ENCODE data around the gene NFYA.

Gene NFYA

GRCh38 chr6:41072836-41073202, at the start of gene NFYA:
TSS of gene NFYA (plus strand) at chr6:41072974. CDS start at chr6:41079090, 6,116 bp downstream.
- peak within 1 kb of the TSS; percentile 98 to 100 for H3K9ac ChIP-seq (ENCODE audit: low read depth in 1 of 2, low read length in 2 of 2)
- H3K9me3 ChIP-seq (ENCODE audit: control insufficient read depth in 2 of 2, low read length in 2 of 2), result no peaks in the 10 kb centered on the region
- peak within 1 kb of the TSS; percentile 95 to 96 for H3K4me3 ChIP-seq (ENCODE audit: low read length in 2 of 2)
- peaks cover 4 to 15% of the 10 kb centered on the region in 2 donors for H3K36me3 ChIP-seq (ENCODE audit: control insufficient read depth in 2 of 2, insufficient read depth in 2 of 2, low read length in 2 of 2)
- peak within 1 kb of the TSS; percentile 99 to 100 for H3K27ac ChIP-seq (ENCODE audit: low read depth in 2 of 2, low read length in 2 of 2)
- peaks cover 20 to 27% of the 10 kb centered on the region in 2 donors for H3K4me1 ChIP-seq (ENCODE audit: control insufficient read depth in 2 of 2, insufficient read depth in 2 of 2, low read length in 2 of 2)
- H3K27me3 ChIP-seq (ENCODE audit: control insufficient read depth in 2 of 2, insufficient read depth in 2 of 2, low read length in 2 of 2), result no peaks in the 10 kb centered on the region

- Histone ChIP-seq H3K27me3 (ENCODE audit: control insufficient read depth in 2 of 2, insufficient read depth in 2 of 2, low read length in 2 of 2) (no peaks in the 10 kb centered on the region), H3K27ac (ENCODE audit: low read depth in 2 of 2, low read length in 2 of 2) (no peak overlapping the region)
Measured at GRCh38 chr6:41023114-41023513, 49.7 kb upstream of the NFYA start.

GRCh38 chr6:41025966-41026530, 46.7 kb upstream of the NFYA start:
- H3K4me3 ChIP-seq (ENCODE audit: low read length in 2 of 2), result no peak overlapping the region
- no peaks in the 10 kb centered on the region for H3K36me3 ChIP-seq (ENCODE audit: control insufficient read depth in 2 of 2, insufficient read depth in 2 of 2, low read length in 2 of 2)
- H3K4me1 ChIP-seq (ENCODE audit: control insufficient read depth in 2 of 2, insufficient read depth in 2 of 2, low read length in 2 of 2), result peaks cover 4 to 10% of the 10 kb centered on the region in 2 donors
- H3K9ac ChIP-seq (ENCODE audit: low read depth in 1 of 2, low read length in 2 of 2), result no peak overlapping the region
- H3K9me3 ChIP-seq (ENCODE audit: control insufficient read depth in 2 of 2, low read length in 2 of 2), result no peaks in the 10 kb centered on the region
- no peak overlapping the region for H3K27ac ChIP-seq (ENCODE audit: low read depth in 2 of 2, low read length in 2 of 2)
- H3K27me3 ChIP-seq (ENCODE audit: control insufficient read depth in 2 of 2, insufficient read depth in 2 of 2, low read length in 2 of 2), result no peaks in the 10 kb centered on the region

More at GRCh38 chr6:41023114-41023513, 49.7 kb upstream of the NFYA start:
- H3K9me3 ChIP-seq (ENCODE audit: control insufficient read depth in 2 of 2, low read length in 2 of 2), result no peaks in the 10 kb centered on the region
- no peaks in the 10 kb centered on the region for H3K36me3 ChIP-seq (ENCODE audit: control insufficient read depth in 2 of 2, insufficient read depth in 2 of 2, low read length in 2 of 2)
- no peak overlapping the region for H3K9ac ChIP-seq (ENCODE audit: low read depth in 1 of 2, low read length in 2 of 2)
- H3K4me1 ChIP-seq (ENCODE audit: control insufficient read depth in 2 of 2, insufficient read depth in 2 of 2, low read length in 2 of 2), result peaks cover 4 to 6% of the 10 kb centered on the region in 2 donors
- H3K4me3 ChIP-seq (ENCODE audit: low read length in 2 of 2), result no peak overlapping the region

- peak overlapping the region; percentile 0 to 73 for H3K9ac ChIP-seq (ENCODE audit: low read depth in 1 of 2, low read length in 2 of 2)
- peaks cover 4 to 10% of the 10 kb centered on the region in 2 donors for H3K4me1 ChIP-seq (ENCODE audit: control insufficient read depth in 2 of 2, insufficient read depth in 2 of 2, low read length in 2 of 2)
- H3K36me3 ChIP-seq (ENCODE audit: control insufficient read depth in 2 of 2, insufficient read depth in 2 of 2, low read length in 2 of 2), result no peaks in the 10 kb centered on the region
- no peaks in the 10 kb centered on the region for H3K27me3 ChIP-seq (ENCODE audit: control insufficient read depth in 2 of 2, insufficient read depth in 2 of 2, low read length in 2 of 2)
- H3K9me3 ChIP-seq (ENCODE audit: control insufficient read depth in 2 of 2, low read length in 2 of 2), result no peaks in the 10 kb centered on the region
- no peak overlapping the region for H3K27ac ChIP-seq (ENCODE audit: low read depth in 2 of 2, low read length in 2 of 2)
- H3K4me3 ChIP-seq (ENCODE audit: low read length in 2 of 2), result peak overlapping the region; percentile 60 to 62
Measured at GRCh38 chr6:41027241-41027640, 45.5 kb upstream of the NFYA start.

GRCh38 chr6:41027799-41028560, 44.8 kb upstream of the NFYA start:
- Histone ChIP-seq H3K27me3 (ENCODE audit: control insufficient read depth in 2 of 2, insufficient read depth in 2 of 2, low read length in 2 of 2) (no peaks in the 10 kb centered on the region), H3K27ac (ENCODE audit: low read depth in 2 of 2, low read length in 2 of 2) (peak overlapping the region; percentile 52 to 53), H3K9me3 (ENCODE audit: control insufficient read depth in 2 of 2, low read length in 2 of 2) (no peaks in the 10 kb centered on the region), H3K9ac (ENCODE audit: low read depth in 1 of 2, low read length in 2 of 2) (peak overlapping the region; percentile 54 to 73), H3K4me3 (ENCODE audit: low read length in 2 of 2) (peak overlapping the region; percentile 62), H3K4me1 (ENCODE audit: control insufficient read depth in 2 of 2, insufficient read depth in 2 of 2, low read length in 2 of 2) (peaks cover 4 to 10% of the 10 kb centered on the region in 2 donors), H3K36me3 (ENCODE audit: control insufficient read depth in 2 of 2, insufficient read depth in 2 of 2, low read length in 2 of 2) (no peaks in the 10 kb centered on the region)

GRCh38 chr6:41028561-41029412, 44.0 kb upstream of the NFYA start:
- H3K9ac ChIP-seq (ENCODE audit: low read depth in 1 of 2, low read length in 2 of 2), result peak overlapping the region; percentile 54 to 73
- H3K9me3 ChIP-seq (ENCODE audit: control insufficient read depth in 2 of 2, low read length in 2 of 2), result no peaks in the 10 kb centered on the region
- peak overlapping the region; percentile 52 to 53 for H3K27ac ChIP-seq (ENCODE audit: low read depth in 2 of 2, low read length in 2 of 2)
- no peaks in the 10 kb centered on the region for H3K27me3 ChIP-seq (ENCODE audit: control insufficient read depth in 2 of 2, insufficient read depth in 2 of 2, low read length in 2 of 2)
- H3K36me3 ChIP-seq (ENCODE audit: control insufficient read depth in 2 of 2, insufficient read depth in 2 of 2, low read length in 2 of 2), result no peaks in the 10 kb centered on the region
- peaks cover 4 to 10% of the 10 kb centered on the region in 2 donors for H3K4me1 ChIP-seq (ENCODE audit: control insufficient read depth in 2 of 2, insufficient read depth in 2 of 2, low read length in 2 of 2)
- peak overlapping the region; percentile 62 for H3K4me3 ChIP-seq (ENCODE audit: low read length in 2 of 2)

GRCh38 chr6:41032830-41033229, 39.9 kb upstream of the NFYA start:
- H3K27me3 ChIP-seq (ENCODE audit: control insufficient read depth in 2 of 2, insufficient read depth in 2 of 2, low read length in 2 of 2), result no peaks in the 10 kb centered on the region
- H3K9ac ChIP-seq (ENCODE audit: low read depth in 1 of 2, low read length in 2 of 2), result no peak overlapping the region
- H3K36me3 ChIP-seq (ENCODE audit: control insufficient read depth in 2 of 2, insufficient read depth in 2 of 2, low read length in 2 of 2), result no peaks in the 10 kb centered on the region
- H3K4me1 ChIP-seq (ENCODE audit: control insufficient read depth in 2 of 2, insufficient read depth in 2 of 2, low read length in 2 of 2), result peaks cover 1 to 6% of the 10 kb centered on the region in 2 donors
- no peak overlapping the region for H3K4me3 ChIP-seq (ENCODE audit: low read length in 2 of 2)
- H3K9me3 ChIP-seq (ENCODE audit: control insufficient read depth in 2 of 2, low read length in 2 of 2), result no peaks in the 10 kb centered on the region
- no peak overlapping the region for H3K27ac ChIP-seq (ENCODE audit: low read depth in 2 of 2, low read length in 2 of 2)

- no peak overlapping the region for H3K9ac ChIP-seq (ENCODE audit: low read depth in 1 of 2, low read length in 2 of 2)
- H3K9me3 ChIP-seq (ENCODE audit: control insufficient read depth in 2 of 2, low read length in 2 of 2), result no peaks in the 10 kb centered on the region
Measured at GRCh38 chr6:41033776-41034175, 39.0 kb upstream of the NFYA start.

GRCh38 chr6:41036186-41036585, 36.6 kb upstream of the NFYA start:
- no peak overlapping the region for H3K9ac ChIP-seq (ENCODE audit: low read depth in 1 of 2, low read length in 2 of 2)
- H3K36me3 ChIP-seq (ENCODE audit: control insufficient read depth in 2 of 2, insufficient read depth in 2 of 2, low read length in 2 of 2), result no peaks in the 10 kb centered on the region
- H3K4me1 ChIP-seq (ENCODE audit: control insufficient read depth in 2 of 2, insufficient read depth in 2 of 2, low read length in 2 of 2), result peaks cover 11 to 21% of the 10 kb centered on the region in 2 donors
- H3K4me3 ChIP-seq (ENCODE audit: low read length in 2 of 2), result no peak overlapping the region
- no peaks in the 10 kb centered on the region for H3K27me3 ChIP-seq (ENCODE audit: control insufficient read depth in 2 of 2, insufficient read depth in 2 of 2, low read length in 2 of 2)
- no peak overlapping the region for H3K27ac ChIP-seq (ENCODE audit: low read depth in 2 of 2, low read length in 2 of 2)
- no peaks in the 10 kb centered on the region for H3K9me3 ChIP-seq (ENCODE audit: control insufficient read depth in 2 of 2, low read length in 2 of 2)

More at GRCh38 chr6:41033776-41034175, 39.0 kb upstream of the NFYA start:
- H3K27me3 ChIP-seq (ENCODE audit: control insufficient read depth in 2 of 2, insufficient read depth in 2 of 2, low read length in 2 of 2), result no peaks in the 10 kb centered on the region
- H3K36me3 ChIP-seq (ENCODE audit: control insufficient read depth in 2 of 2, insufficient read depth in 2 of 2, low read length in 2 of 2), result no peaks in the 10 kb centered on the region
- H3K4me1 ChIP-seq (ENCODE audit: control insufficient read depth in 2 of 2, insufficient read depth in 2 of 2, low read length in 2 of 2), result peaks cover 0 to under 1% of the 10 kb centered on the region in 2 donors
- no peak overlapping the region for H3K4me3 ChIP-seq (ENCODE audit: low read length in 2 of 2)
- H3K27ac ChIP-seq (ENCODE audit: low read depth in 2 of 2, low read length in 2 of 2), result no peak overlapping the region

GRCh38 chr6:41036601-41037000, 36.2 kb upstream of the NFYA start:
- Histone ChIP-seq H3K4me3 (ENCODE audit: low read length in 2 of 2) (no peak overlapping the region), H3K9ac (ENCODE audit: low read depth in 1 of 2, low read length in 2 of 2) (no peak overlapping the region), H3K27me3 (ENCODE audit: control insufficient read depth in 2 of 2, insufficient read depth in 2 of 2, low read length in 2 of 2) (no peaks in the 10 kb centered on the region), H3K4me1 (ENCODE audit: control insufficient read depth in 2 of 2, insufficient read depth in 2 of 2, low read length in 2 of 2) (peaks cover 11 to 21% of the 10 kb centered on the region in 2 donors), H3K9me3 (ENCODE audit: control insufficient read depth in 2 of 2, low read length in 2 of 2) (no peaks in the 10 kb centered on the region), H3K36me3 (ENCODE audit: control insufficient read depth in 2 of 2, insufficient read depth in 2 of 2, low read length in 2 of 2) (no peaks in the 10 kb centered on the region), H3K27ac (ENCODE audit: low read depth in 2 of 2, low read length in 2 of 2) (no peak overlapping the region)
